GM23338 (cell line): ENCODE measurements around the gene SLC25A36. TPM values are rescaled to one million over a fixed set of nuclear protein-coding genes. Genes with fewer than 3 reads are reported as not detected.

Experiments
- EZH2 ChIP-seq: fragments of 200-600 bp; sonication (generic); IDR thresholded peaks from one replicate; pipeline ENCODE4 v1.8.0; 2017; ENCODE audit warnings: antibody characterized with exemption, mild to moderate bottlenecking, low read depth; ENCODE audit not compliant: unreplicated experiment
- NANOG ChIP-seq: IDR thresholded peaks from 2 replicates; pipeline ENCODE4 v1.6.1; 2016; ENCODE audit warnings: antibody characterized with exemption, borderline replicate concordance
- ZNF114 ChIP-seq: fragments of 250-450 bp; sonication (Bioruptor Pico); IDR thresholded peaks from 2 replicates; pipeline ENCODE4 v1.5.0; 2020; ENCODE audit warnings: mild to moderate bottlenecking, moderate library complexity
- ZNF462 ChIP-seq: fragments of 250-450 bp; sonication (Bioruptor Pico); IDR thresholded peaks from 2 replicates; pipeline ENCODE4 v1.5.0; 2020; ENCODE audit warnings: mild to moderate bottlenecking, moderate library complexity
- polyA plus RNA-seq: library from polyadenylated mRNA; unstranded; fragments of >200 nt; fragmentation: Nextera tagmentation; extraction: Ambion mirVana; gene quantifications from 2 replicates; pipeline ENCODE4 v1.2.1, GENCODE V29; 2016
- total RNA-seq: library from RNA; depleted of rRNA; stranded (reverse); fragments of >200 nt; shearing (Covaris generic); gene quantifications from 2 replicates; pipeline ENCODE4 v1.2.3, GENCODE V29; 2014
- TF ChIP-seq, protein P1 (sequence below), 2 experiments: fragments of 200-600 bp in 1 of 2; sonication (generic) in 1 of 2; conservative IDR thresholded peaks; 2 replicates each; pipeline versions ENCODE4 v1.5.1 to v1.6.1; 2016 to 2017; ENCODE audit warnings: antibody characterized with exemption in 2 of 2, low read depth in 2 of 2, mild to moderate bottlenecking in 2 of 2, moderate library complexity in 1 of 2

SLC25A36 gene
- total and polyA plus RNA-seq, 2 experiments from 2014 or later, result 113 to 123 TPM

DNA sequence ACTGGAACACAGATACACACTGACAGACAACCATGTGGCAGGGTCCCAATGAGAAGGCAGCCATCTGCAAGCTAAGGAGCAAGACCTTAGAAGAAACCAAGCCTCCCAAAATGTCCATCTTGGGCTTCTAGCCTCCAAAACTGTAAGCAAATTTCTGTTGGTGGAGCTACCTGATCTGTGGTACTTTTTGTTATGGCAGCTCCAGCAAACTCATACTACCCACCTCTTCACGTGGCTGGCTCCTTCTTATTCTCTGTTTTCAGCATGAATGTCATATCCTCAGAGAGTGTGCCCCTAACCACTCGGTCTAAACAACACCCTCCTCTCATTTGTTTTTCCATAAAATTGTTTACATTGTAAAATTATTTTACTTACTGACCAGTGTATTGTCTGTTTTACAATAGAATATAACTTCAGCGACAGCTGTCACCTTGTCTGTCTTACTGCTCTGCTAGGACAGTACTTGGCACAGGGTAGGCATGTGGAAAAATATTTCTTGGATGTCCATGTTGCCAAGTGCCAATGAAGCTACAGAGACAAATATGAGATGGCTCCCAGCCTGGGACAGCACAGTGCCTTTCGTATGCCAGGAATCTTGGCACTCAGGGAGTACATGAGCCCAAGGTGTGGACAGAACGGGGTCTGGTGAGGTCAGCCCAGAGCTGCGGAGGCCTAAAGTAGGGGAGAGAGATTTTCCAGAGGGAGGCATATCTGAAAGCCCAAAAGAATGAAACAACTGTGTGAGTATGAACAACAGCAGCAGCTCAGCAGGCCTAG, 17.4 kb upstream of the SLC25A36 start (continued):
- TF ChIP-seq ZNF462, result no peak
- TF ChIP-seq, protein P1, sequence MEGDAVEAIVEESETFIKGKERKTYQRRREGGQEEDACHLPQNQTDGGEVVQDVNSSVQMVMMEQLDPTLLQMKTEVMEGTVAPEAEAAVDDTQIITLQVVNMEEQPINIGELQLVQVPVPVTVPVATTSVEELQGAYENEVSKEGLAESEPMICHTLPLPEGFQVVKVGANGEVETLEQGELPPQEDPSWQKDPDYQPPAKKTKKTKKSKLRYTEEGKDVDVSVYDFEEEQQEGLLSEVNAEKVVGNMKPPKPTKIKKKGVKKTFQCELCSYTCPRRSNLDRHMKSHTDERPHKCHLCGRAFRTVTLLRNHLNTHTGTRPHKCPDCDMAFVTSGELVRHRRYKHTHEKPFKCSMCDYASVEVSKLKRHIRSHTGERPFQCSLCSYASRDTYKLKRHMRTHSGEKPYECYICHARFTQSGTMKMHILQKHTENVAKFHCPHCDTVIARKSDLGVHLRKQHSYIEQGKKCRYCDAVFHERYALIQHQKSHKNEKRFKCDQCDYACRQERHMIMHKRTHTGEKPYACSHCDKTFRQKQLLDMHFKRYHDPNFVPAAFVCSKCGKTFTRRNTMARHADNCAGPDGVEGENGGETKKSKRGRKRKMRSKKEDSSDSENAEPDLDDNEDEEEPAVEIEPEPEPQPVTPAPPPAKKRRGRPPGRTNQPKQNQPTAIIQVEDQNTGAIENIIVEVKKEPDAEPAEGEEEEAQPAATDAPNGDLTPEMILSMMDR (conservative IDR thresholded peaks at IDR 0.05; ENCODE audit: low read depth in 2 of 2), result no peak
- no peak for TF ChIP-seq ZNF114 (CRISPR knock-in tag)
- TF ChIP-seq NANOG, result no peak
- no peak for TF ChIP-seq EZH2
